ENCODE data around the gene TBCEL. TPM values are rescaled to one million over a fixed set of nuclear protein-coding genes. Genes with fewer than 3 reads are reported as not detected.

Gene TBCEL
- total RNA-seq, 4 donors from 2014 or later: 12.1 to 87.5 (median 35.6) TPM

DNA sequence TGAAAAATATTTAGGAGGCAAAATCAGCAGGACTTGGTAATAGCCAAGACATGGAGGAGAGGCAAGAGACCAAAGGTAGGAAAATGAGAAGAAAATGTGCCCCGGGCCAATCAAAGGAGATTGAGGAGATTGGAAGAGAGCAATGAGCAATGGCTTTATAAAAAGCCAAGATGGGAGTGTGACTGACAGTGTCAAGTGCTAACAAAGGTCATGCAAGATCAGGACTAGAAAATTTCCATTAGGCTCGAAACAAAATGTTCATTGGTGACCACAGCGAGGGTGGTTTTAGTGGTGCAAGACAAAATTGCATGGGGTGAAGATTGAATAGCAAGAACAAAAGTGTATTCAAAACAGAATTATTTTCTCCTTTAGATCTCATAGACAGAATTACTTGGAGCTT is 45.2 kb upstream of the TBCEL start:
- Histone ChIP-seq H3K27ac (no peak overlapping the region), H3K4me3 (no peak overlapping the region), H3K4me1 (no peaks in the 10 kb centered on the region), H3K36me3 (no peaks in the 10 kb centered on the region), H3K9me3 (no peaks in the 10 kb centered on the region), H3K27me3 (no peaks in the 10 kb centered on the region)
- no peak for DNase-seq
- intact Hi-C loops (cut with DNase I; ENCODE audit: low total_unique reads): no loop called here
- TF ChIP-seq, protein P1, sequence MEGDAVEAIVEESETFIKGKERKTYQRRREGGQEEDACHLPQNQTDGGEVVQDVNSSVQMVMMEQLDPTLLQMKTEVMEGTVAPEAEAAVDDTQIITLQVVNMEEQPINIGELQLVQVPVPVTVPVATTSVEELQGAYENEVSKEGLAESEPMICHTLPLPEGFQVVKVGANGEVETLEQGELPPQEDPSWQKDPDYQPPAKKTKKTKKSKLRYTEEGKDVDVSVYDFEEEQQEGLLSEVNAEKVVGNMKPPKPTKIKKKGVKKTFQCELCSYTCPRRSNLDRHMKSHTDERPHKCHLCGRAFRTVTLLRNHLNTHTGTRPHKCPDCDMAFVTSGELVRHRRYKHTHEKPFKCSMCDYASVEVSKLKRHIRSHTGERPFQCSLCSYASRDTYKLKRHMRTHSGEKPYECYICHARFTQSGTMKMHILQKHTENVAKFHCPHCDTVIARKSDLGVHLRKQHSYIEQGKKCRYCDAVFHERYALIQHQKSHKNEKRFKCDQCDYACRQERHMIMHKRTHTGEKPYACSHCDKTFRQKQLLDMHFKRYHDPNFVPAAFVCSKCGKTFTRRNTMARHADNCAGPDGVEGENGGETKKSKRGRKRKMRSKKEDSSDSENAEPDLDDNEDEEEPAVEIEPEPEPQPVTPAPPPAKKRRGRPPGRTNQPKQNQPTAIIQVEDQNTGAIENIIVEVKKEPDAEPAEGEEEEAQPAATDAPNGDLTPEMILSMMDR (IDR thresholded peaks at IDR 0.05): no peak
- no peak for TF ChIP-seq POLR2A (IDR thresholded peaks at IDR 0.05)

GRCh38 chr11:120985718-120986569 is 38.0 kb upstream of the TBCEL start:
- Histone ChIP-seq H3K4me3 (peak overlapping the region; percentile 0 to 40), H3K27ac (no peak overlapping the region), H3K9me3 (no peaks in the 10 kb centered on the region), H3K27me3 (peaks cover 0 to 3% of the 10 kb centered on the region in 2 donors), H3K36me3 (no peaks in the 10 kb centered on the region), H3K4me1 (no peaks in the 10 kb centered on the region)
- intact Hi-C loops (cut with DNase I; ENCODE audit: low total_unique reads): no loop called here
- no peak for TF ChIP-seq POLR2A (IDR thresholded peaks at IDR 0.05)
- TF ChIP-seq, protein P1 (IDR thresholded peaks at IDR 0.05): peak in 2 of 4 experiments; percentile 23 to 28
- peak; percentile 22 to 34 for DNase-seq

DNA sequence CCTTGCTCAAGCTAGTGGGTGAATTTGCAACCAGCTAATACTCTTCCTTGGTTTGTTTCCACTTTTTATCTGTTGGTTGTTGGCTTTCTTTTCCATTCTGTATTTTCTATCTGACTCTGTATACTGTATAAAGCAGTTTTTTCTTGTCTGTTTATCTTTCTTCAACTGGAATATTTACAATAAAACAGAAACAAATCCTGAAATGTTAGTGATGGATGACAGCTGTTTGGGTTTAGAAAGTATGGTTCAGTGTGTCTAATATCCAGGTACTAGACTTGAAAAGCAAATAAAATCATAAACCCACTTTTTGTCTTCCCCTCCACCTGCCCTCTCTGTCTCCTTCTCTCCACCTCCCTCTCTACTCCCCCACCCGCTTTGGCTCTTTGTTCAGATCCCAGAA is 35.3 kb upstream of the TBCEL start:
- TF ChIP-seq, protein P1 (IDR thresholded peaks at IDR 0.05): no peak
- TF ChIP-seq POLR2A (IDR thresholded peaks at IDR 0.05): no peak
- Histone ChIP-seq H3K4me1 (no peaks in the 10 kb centered on the region), H3K36me3 (no peaks in the 10 kb centered on the region), H3K27ac (no peak overlapping the region), H3K27me3 (peaks cover 0 to 3% of the 10 kb centered on the region in 2 donors), H3K4me3 (no peak overlapping the region), H3K9me3 (no peaks in the 10 kb centered on the region)
- no peak for DNase-seq
- intact Hi-C loops (cut with DNase I; ENCODE audit: low total_unique reads): no loop called here

DNA sequence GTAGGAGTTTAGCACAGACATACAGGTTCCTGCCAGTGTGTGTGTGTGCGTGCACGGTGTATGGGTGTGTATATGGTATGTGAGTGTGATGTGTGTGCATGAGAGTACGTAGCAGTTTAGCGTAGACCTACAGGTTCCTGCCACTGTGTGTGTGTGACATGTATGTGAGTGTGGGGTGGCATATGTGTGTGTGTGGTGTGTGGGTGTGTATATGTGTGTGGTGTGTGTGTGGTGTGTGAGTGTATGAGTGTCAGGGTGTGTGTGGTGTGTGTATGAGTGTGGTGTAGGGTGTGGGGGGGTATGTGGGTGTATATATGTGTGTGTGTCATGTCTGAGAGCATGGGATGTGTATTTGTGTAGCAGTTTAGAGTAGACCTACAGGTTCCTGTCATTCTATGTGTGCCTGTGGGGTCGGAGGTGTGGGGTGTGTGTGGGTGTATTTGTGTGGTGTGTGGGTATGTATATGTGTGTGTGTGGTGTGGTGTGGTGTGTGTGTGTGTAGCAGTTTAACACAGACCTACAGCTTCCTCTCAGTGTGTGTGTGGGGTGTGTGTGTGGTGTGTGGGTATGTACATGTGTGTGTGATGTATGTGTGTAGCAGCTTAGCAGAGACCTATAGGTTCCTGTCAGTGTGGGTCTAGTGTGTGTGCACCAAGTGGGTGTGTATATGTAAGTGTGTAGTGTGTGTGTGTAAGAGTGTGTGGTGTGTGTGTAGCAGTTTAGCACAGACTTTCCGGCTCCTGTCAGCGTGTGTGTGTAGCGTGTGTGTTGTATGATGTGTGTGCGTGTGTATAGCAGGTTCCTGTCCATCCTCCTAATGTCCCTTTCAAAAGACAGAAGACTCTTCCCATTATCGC is 31.8 kb upstream of the TBCEL start:
- H3K27ac ChIP-seq: no peak overlapping the region
- intact Hi-C loops (cut with DNase I; ENCODE audit: low total_unique reads): no loop called here
- no peaks in the 10 kb centered on the region for H3K9me3 ChIP-seq
- H3K36me3 ChIP-seq: no peaks in the 10 kb centered on the region
- H3K4me3 ChIP-seq: no peak overlapping the region
- H3K27me3 ChIP-seq: no peaks in the 10 kb centered on the region
- TF ChIP-seq POLR2A (IDR thresholded peaks at IDR 0.05): no peak
- TF ChIP-seq, protein P1 (IDR thresholded peaks at IDR 0.05): no peak
- no peak for DNase-seq
- H3K4me1 ChIP-seq: no peaks in the 10 kb centered on the region
